D721Med (cell line): ENCODE measurements around the gene RPL36.
"Not testable (repeated sequence)": the region's sequence is repeated elsewhere in the genome, so short reads cannot be mapped to it uniquely, and the experiment has no call there.

Source experiments
- DNase-seq: peaks from one replicate; pipeline ENCODE4 v3.0.0; 2011; ENCODE audit warnings: low spot score; ENCODE audit not compliant: insufficient read length
- FAIRE-seq: peaks from 2 replicates; lab custom pipeline; 2011; peaks lifted over from hg19 to GRCh38; lab: Jason Lieb, UNC
- CTCF ChIP-seq: IDR thresholded peaks from 2 replicates; pipeline ENCODE4 v1.5.1; 2012; ENCODE audit warnings: mild to moderate bottlenecking, control low read depth; ENCODE audit not compliant: insufficient read depth; ENCODE audit errors: missing control alignments

RPL36 gene

GRCh38 chr19:5698635-5699422 lies 8.7 kb downstream of the RPL36 start:
- DNase-seq (no peak), FAIRE-seq (no peak)
- no peak for TF ChIP-seq CTCF

GRCh38 chr19:5700455-5701092 lies 10.5 kb downstream of the RPL36 start:
- FAIRE-seq = no peak
- DNase-seq = no peak

GRCh38 chr19:5702053-5702410 lies 11.9 kb downstream of the RPL36 start:
- not testable (repeated sequence) for DNase-seq, FAIRE-seq

More at GRCh38 chr19:5700455-5701092, 10.5 kb downstream of the RPL36 start:
- no peak for TF ChIP-seq CTCF

GRCh38 chr19:5703819-5704818 lies 14.0 kb downstream of the RPL36 start:
- no peak for FAIRE-seq
- no peak for TF ChIP-seq CTCF
- DNase-seq = peak; percentile 7

GRCh38 chr19:5705552-5705951 lies 15.5 kb downstream of the RPL36 start:
- FAIRE-seq (no peak), DNase-seq (peak; percentile 12)
- no peak for TF ChIP-seq CTCF

- DNase-seq = no peak
- no peak for TF ChIP-seq CTCF
- FAIRE-seq = no peak
Measured at GRCh38 chr19:5706876-5707573, 16.9 kb downstream of the RPL36 start.
